ENCODE data around the gene DHRS2.

DNA sequence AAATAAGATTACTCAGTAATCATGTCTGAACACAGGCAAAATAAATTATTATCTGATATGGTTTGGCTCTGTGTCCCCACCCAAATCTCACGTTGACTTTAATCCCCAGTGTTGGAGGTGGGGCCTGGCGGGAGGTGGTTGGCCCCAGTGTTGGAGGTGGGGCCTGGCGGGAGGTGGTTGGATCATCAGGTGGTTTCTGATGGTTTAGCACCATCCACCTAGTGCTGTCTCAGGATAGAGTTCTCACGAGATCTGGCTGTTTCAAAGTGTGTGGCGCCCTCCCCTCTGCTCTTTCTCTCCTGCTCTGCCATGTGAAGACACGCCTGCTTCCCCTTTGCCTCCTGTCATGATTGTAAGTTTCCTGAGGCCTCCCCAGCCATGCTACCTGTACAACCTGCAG, 18.1 kb downstream of the DHRS2 start:
- no peak for TF ChIP-seq POLR2AphosphoS5 (IDR thresholded peaks at IDR 0.05)
- TF ChIP-seq, protein P1, sequence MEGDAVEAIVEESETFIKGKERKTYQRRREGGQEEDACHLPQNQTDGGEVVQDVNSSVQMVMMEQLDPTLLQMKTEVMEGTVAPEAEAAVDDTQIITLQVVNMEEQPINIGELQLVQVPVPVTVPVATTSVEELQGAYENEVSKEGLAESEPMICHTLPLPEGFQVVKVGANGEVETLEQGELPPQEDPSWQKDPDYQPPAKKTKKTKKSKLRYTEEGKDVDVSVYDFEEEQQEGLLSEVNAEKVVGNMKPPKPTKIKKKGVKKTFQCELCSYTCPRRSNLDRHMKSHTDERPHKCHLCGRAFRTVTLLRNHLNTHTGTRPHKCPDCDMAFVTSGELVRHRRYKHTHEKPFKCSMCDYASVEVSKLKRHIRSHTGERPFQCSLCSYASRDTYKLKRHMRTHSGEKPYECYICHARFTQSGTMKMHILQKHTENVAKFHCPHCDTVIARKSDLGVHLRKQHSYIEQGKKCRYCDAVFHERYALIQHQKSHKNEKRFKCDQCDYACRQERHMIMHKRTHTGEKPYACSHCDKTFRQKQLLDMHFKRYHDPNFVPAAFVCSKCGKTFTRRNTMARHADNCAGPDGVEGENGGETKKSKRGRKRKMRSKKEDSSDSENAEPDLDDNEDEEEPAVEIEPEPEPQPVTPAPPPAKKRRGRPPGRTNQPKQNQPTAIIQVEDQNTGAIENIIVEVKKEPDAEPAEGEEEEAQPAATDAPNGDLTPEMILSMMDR (IDR thresholded peaks at IDR 0.05; ENCODE audit: poor library complexity, severe bottlenecking) = no peak
- TF ChIP-seq SMC3 (conservative IDR thresholded peaks at IDR 0.05; ENCODE audit: poor library complexity) = no peak
- TF ChIP-seq, protein P2, sequence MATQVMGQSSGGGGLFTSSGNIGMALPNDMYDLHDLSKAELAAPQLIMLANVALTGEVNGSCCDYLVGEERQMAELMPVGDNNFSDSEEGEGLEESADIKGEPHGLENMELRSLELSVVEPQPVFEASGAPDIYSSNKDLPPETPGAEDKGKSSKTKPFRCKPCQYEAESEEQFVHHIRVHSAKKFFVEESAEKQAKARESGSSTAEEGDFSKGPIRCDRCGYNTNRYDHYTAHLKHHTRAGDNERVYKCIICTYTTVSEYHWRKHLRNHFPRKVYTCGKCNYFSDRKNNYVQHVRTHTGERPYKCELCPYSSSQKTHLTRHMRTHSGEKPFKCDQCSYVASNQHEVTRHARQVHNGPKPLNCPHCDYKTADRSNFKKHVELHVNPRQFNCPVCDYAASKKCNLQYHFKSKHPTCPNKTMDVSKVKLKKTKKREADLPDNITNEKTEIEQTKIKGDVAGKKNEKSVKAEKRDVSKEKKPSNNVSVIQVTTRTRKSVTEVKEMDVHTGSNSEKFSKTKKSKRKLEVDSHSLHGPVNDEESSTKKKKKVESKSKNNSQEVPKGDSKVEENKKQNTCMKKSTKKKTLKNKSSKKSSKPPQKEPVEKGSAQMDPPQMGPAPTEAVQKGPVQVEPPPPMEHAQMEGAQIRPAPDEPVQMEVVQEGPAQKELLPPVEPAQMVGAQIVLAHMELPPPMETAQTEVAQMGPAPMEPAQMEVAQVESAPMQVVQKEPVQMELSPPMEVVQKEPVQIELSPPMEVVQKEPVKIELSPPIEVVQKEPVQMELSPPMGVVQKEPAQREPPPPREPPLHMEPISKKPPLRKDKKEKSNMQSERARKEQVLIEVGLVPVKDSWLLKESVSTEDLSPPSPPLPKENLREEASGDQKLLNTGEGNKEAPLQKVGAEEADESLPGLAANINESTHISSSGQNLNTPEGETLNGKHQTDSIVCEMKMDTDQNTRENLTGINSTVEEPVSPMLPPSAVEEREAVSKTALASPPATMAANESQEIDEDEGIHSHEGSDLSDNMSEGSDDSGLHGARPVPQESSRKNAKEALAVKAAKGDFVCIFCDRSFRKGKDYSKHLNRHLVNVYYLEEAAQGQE (IDR thresholded peaks at IDR 0.05; ENCODE audit: borderline replicate concordance) = no peak
- TF ChIP-seq RAD21 (conservative IDR thresholded peaks at IDR 0.05) = no peak
- TF ChIP-seq EZH2 (IDR thresholded peaks at IDR 0.05; ENCODE audit: borderline replicate concordance, insufficient read depth, low read length, poor library complexity, severe bottlenecking) = no peak
- no peak for TF ChIP-seq TAF1 (IDR thresholded peaks at IDR 0.05; ENCODE audit: low read depth)
- no peak for TF ChIP-seq MXI1 (conservative IDR thresholded peaks at IDR 0.05; ENCODE audit: poor library complexity, severe bottlenecking)
- no peak for TF ChIP-seq EP300 (conservative IDR thresholded peaks at IDR 0.05; ENCODE audit: poor library complexity, severe bottlenecking)
